HL-60/S4 treated with phorbol 12-myristate 13-acetate at 8.2 ng/mL for 4 days and 3 days (cell line): ENCODE data around the gene KIAA1671.
"Not testable (repeated sequence)": the region's sequence is repeated elsewhere in the genome, so short reads cannot be mapped to it uniquely, and the experiment has no call there.

Source experiments
- in situ Hi-C: fragments of 300-500 bp; cut with MboI; formaldehyde crosslinking; loops from 2 replicates; pipeline ENCODE4 v1.15.0; 2022; ENCODE audit warnings: low sequenced_read_pairs

KIAA1671 gene

DNA sequence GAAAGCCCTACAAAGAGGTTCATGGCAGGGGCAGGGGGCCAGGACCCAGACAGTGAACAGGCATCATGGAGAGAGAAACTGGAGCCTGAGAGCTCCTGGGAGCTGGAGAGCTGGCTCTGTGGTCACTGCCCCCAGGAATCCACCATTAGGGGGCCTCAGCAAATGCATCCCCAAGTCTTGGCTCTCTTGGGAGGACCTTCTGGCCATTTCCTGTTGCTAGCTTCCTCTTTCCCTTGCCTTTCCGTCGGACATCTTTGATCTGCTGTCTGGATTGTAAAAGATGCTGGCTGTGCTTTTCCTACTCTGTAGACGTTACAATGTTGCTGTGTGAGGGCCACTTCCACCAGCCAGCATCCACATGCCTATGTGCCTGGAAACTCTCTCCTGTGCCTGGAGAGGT is 259.8 kb downstream of the KIAA1671 start:
- in situ Hi-C loops = no loop called here

- in situ Hi-C loops = no loop called here
Observed at GRCh38 chr22:25213221-25213620, 260.7 kb downstream of the KIAA1671 start.

- in situ Hi-C loops = no loop called here
Observed at GRCh38 chr22:25216230-25216629, 263.7 kb downstream of the KIAA1671 start.

- in situ Hi-C loops = no loop called here
Observed at GRCh38 chr22:25219211-25219689, 266.7 kb downstream of the KIAA1671 start, which contains the start of gene CRYBB2. TSS of gene CRYBB2 (plus strand) at chr22:25219639. CDS start at chr22:25221430, 1,791 bp downstream.

GRCh38 chr22:25219948-25220442 is 267.5 kb downstream of the KIAA1671 start:
- in situ Hi-C loops = no loop called here

DNA sequence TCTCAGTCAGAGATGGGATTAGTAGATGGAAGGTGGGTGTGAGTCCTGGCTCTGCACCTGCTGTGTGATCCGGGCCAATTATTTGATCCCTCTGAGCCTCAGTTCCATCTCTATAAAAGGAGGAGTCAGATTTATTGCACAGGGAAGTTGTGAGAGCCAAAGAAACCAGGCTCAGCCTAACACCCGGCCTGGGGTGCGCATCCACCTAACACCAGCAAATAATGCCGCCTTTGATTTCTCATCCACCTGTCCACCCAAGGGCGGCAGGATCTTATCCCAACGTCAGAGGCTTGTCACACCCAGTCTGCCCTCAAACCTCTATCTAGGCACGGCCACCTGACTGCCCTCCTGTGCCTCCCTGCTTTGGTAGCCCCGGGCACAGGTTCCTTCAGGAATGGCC is 269.3 kb downstream of the KIAA1671 start:
- in situ Hi-C loops = no loop called here

- in situ Hi-C loops = no loop called here
Observed at GRCh38 chr22:25223269-25223850, 270.8 kb downstream of the KIAA1671 start.

DNA sequence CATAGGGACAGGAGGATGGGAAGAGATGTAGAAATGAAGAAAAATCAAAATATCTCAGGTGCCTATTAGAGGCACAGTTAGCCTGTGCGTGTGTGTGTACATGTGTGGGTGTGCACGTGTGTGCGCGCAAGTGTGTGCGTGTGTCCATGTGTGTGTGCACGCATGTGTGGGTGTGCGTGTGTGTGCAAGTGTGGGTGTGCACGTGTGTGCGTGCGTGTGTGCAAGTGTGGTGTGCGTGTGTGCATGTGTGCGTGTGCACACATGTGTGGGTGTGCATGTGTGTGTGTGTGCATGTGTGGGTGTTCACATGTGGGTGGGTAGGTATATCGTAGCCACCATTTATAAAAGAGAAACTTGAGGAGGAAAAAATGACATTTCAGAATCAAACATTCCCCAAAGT is 276.3 kb downstream of the KIAA1671 start:
- in situ Hi-C loops = no loop called here

DNA sequence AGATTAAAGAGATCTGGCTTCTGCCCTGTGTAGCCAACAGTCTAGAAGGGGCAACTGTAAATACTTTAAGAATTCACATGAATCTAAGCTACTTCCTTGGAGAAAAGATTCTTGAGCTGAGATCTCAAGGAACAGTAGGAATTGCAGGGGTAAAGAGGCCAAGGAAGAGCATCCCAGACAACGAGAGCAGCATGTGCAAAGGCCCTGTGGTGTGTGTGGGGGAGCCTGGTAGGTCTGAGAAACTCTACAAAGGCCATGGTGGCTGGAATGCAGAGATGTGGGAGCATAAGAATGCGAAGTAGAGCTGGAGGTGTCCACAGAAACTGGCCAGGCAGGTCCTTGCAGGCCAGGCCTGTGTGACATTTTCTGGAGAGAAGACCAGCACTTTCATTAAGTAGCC is 278.2 kb downstream of the KIAA1671 start:
- in situ Hi-C loops = not testable (repeated sequence)

DNA sequence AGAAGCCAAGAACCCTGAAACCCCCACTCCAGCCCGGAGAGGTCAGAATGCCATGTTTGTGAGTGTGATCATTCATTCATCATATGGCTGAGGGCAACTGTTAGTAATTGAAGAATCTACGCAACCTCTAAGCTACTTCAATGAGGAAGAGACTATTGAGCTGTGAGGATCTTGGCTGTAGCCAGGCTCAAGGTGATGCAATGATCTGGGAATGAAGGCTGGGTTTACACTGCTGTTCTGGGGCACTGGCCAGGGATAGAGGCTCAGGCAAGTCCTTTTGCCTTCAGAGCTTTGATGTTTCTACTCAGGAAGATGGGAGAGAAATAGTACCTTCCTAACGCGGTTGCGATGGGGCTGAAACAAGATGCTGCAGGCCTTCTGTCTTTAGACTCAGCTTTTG is 279.8 kb downstream of the KIAA1671 start:
- in situ Hi-C loops = no loop called here

GRCh38 chr22:25233706-25234105 is 281.2 kb downstream of the KIAA1671 start:
- in situ Hi-C loops = not testable (repeated sequence)

- in situ Hi-C loops = no loop called here
Observed at GRCh38 chr22:25235547-25236290, 283.2 kb downstream of the KIAA1671 start.

DNA sequence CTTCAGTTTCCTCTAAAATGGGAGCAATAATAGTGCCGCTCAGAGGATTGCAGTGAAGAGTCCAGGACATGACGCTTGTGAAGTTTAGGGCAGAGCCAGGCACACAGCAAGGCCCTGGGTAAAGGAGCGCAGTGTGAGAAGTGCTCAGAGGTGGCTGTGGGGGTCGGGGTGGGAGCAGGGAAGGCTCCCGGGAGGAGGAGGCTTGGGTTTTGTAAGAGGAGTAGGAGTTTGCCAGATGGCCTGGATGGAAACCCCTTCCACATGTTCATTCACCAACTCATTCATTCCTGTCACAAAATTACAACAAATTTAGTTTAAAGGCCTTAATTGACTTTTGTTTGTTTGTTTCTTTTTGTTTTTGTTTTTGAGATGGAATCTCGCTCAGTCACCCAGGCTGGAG is 283.9 kb downstream of the KIAA1671 start:
- in situ Hi-C loops = no loop called here

- in situ Hi-C loops = no loop called here
Observed at GRCh38 chr22:25237503-25237902, 285.0 kb downstream of the KIAA1671 start.

GRCh38 chr22:25238058-25238457 is 285.5 kb downstream of the KIAA1671 start:
- in situ Hi-C loops = not testable (repeated sequence)
